HS-5 (cell line): ENCODE measurements around the gene DPP4.
"Not testable (repeated sequence)": the region's sequence is repeated elsewhere in the genome, so short reads cannot be mapped to it uniquely, and the experiment has no call there.

Source experiments
- DNase-seq: peaks from one replicate; pipeline ENCODE4 v3.0.0-alpha.2; 2012; ENCODE audit warnings: low read depth

The DPP4 gene

DNA sequence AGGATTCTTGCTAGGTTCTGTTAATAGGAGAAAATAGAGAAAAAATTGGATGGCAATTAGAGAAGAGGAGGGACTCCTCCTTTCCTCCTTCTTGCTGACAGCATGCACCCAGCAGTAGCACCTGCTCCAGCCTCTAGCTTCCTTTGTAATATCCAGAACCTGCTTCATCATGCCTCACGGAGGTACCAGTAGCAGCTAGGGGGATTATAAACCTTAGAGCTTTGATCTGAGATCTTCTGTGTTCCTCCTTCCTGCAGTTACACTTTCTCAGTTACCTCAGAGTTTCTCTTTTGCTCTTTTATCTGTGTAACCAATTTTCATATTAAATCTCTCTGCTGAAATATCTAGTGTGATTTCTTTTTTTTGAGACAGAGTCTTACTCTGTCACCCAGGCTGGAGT lies 16.6 kb downstream of the DPP4 start:
- DNase-seq = no peak

- DNase-seq = no peak
These were observed 17.1 kb downstream of the DPP4 start for GRCh38 chr2:162056796-162057399.

DNA sequence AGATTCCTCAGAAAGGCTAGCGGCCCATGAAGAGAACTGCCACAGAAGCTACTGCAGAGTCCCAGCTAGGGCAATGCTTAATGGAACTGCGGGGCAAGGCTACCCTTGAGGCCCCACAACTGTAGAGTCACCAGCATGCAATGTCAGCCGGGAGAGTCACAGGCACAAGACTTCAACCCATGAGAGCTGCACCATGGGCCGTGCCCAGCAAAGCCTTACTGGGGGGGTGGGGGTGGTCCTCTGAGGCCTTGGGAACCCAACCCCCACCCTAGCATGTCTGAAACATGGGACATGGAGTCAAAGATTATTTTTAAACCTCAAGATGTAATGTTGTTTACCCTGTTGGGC lies 20.2 kb downstream of the DPP4 start:
- no peak for DNase-seq

DNA sequence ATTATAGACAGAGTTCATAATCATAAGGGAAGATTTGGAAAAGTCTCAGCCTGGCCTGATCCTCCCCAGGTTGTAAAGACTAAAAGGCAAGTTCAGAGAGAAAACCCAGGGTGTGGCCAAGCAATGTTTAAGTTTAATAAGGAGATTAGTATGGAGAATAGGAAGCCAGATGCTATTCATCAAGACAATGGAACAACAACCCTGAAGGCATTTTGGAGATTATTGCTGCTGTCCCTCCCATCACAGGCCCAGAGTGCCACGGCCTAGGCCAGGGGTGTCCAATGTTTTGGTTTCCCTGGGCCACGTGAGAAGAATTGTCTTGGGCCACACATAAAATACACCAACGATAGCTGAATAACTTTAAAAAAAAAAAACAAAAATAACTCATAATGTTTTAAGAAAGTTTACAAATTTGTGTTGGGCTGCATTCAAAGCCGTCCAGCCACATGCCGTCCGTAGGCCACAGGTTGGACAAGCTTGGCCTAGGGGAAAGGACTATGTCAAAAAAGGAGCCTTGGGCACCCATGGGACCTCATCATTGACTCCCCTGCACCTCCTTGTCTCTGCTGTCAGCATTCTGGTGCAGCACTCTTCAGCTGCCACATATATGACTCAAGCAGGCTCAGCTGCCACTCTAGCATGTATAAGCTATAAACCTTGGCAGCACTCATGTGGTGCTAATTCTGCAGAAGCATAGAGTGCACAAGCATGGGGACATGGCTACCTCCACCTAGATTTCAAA lies 20.8 kb downstream of the DPP4 start:
- no peak for DNase-seq

DNA sequence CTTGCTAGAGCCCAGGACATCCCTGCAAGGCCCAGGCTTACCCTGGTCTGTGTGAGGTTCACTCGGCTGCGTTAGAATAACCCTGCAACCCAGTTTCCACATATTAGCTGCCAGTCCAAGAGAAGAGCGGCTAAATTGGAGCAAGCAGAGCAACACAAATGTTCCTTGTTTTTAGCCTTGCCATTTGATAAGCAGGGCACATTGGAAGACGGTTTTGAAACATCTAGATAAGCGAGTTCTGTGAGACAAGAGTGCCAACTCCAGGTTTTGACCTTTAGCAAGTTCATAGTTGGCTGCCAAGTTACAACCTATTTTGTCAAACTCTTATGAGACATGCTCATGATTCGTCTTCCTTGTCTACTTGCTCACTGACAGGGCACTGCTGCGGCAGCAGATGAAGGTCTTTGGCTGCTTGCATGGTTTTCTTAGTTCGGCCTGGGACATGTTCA lies 23.5 kb downstream of the DPP4 start:
- DNase-seq = no peak

DNA sequence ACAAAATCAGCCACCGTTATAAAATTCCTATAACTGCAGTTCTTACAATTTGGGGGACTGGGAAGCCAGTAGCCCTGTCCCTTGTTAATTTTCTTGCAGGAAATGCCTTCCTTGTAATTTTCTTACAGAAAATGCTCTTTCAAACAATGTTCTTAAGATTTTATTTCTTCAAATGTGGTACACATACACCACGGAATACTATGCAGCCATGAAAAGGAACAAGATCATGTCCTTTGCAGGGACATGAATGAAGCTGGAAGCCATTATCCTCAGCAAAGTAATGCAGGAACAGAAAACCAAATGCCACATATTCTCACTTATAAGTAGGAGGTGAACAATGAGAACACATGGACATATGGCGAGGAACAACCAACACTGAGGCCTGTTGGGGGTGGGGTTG lies 24.9 kb downstream of the DPP4 start:
- not testable (repeated sequence) for DNase-seq

DNA sequence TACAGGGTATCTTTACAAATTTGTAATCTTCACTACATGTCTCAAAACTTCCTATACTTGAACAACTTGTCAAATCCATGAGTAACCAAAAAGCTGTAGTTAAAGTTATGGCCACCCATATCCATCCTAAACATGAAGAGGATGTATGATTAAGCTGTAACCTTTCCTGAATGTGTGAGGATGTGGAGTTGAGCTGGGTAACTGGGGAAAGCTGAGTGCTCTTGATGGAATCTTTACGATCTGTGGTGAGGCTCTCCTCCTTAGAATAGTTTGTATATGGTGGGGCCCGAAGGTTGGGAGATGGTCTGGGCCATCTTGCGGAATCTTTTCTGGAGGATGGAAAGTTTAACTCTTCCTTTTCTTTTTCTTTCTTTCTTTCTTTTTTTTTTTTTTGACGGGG lies 29.4 kb downstream of the DPP4 start:
- DNase-seq = no peak

GRCh38 chr2:162043132-162043531 lies 30.9 kb downstream of the DPP4 start:
- no peak for DNase-seq

DNA sequence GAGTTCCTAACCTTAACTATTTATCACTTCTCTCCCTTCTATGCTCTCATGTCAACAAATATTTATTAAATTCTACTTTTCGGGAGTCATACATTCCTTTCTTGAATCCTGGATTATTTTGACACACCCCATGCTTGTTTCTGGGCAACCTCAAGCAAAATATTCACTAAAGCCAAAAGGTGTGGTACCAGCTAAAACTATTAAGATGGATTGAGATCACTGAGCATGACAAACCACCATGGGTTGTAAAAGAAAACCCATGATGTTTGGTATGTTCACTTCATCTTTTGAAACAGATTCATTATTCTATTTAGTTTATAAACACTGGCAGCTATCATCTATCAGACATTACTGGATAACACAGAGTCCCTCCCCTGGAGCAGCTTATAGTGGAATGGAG lies 32.5 kb downstream of the DPP4 start:
- no peak for DNase-seq

DNA sequence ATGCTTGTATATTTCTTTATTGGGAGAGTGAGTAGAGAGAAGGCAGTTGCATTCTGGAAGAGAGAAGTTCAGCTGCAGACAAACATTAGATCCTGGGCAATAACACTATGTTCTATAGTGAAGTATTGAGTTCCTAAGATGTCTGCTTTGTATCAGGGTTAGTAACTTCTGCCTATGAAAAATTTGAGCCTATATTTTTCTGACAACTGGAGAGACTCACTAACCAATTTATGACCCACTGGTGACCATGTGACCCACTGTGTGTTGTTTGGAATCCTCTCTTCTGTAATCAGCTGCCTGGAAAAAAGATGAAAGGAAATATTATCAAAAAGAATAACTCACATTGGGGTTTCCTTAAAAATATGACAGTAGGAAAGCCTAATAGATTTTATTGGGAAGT lies 35.3 kb downstream of the DPP4 start:
- DNase-seq = no peak

GRCh38 chr2:162037886-162038285 lies 36.1 kb downstream of the DPP4 start:
- DNase-seq = no peak

DNA sequence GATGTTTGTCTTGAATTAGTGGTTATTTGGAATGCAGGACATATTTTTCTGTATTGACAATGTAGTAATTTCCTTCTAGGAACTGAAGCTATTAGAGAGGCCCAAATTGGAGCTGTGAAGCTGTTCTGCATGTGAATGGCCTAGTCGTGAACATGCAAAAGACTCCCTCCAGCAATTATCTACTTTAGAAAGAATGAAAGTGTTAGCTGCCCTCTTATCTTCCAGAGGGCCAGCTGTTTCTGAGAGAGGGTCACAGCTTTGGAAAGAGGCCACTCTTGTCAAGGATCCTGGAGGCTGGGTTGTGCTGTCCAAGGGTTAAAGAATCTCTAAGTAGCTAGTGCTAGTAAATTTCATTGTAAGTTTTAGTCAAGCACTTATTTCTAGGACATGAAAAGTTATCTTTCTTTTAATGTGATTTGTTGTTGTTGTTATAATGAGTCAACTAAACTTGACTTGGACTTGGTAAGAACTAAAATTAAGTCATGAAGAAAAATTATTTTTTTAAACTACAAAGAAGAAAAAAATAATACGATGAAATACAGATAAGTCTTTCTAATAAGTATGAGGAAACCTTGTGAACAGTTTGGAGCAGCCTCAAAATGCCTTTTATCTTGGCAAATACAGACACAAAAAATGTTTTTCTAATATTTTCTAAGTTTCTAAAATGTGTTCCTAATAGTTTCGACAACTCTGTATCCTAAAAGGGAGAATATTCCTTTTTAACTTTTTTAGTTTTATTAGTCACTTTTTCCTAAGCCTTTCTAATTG lies 36.8 kb downstream of the DPP4 start:
- DNase-seq = no peak

- DNase-seq = no peak
These were observed 38.0 kb downstream of the DPP4 start for GRCh38 chr2:162035981-162036380.

- no peak for DNase-seq
These were observed 43.4 kb downstream of the DPP4 start for GRCh38 chr2:162030363-162031190.

- peak; percentile 80 for DNase-seq
These were observed 44.6 kb downstream of the DPP4 start for GRCh38 chr2:162029287-162029901.

DNA sequence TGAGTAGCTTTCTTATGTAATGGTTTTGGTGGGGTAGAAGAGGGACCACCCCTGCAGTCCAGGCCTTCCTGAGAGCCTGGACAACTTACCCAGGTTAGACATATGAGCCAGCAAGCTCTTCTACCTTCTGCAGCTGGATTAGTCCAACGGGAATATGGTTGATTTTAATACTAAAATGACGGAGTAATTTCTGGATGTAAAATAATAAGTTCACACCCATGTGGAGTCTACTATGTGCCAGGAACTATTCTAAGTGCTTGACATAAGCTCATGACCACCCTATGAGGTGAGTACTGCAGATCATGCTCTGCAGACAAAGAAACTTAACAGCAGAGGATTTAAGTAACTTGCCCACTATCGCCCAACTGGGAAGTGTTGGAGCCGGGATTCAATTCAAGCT lies 45.5 kb downstream of the DPP4 start:
- no peak for DNase-seq

- peak; percentile 57 for DNase-seq
These were observed 48.7 kb downstream of the DPP4 start for GRCh38 chr2:162025121-162025911.

DNA sequence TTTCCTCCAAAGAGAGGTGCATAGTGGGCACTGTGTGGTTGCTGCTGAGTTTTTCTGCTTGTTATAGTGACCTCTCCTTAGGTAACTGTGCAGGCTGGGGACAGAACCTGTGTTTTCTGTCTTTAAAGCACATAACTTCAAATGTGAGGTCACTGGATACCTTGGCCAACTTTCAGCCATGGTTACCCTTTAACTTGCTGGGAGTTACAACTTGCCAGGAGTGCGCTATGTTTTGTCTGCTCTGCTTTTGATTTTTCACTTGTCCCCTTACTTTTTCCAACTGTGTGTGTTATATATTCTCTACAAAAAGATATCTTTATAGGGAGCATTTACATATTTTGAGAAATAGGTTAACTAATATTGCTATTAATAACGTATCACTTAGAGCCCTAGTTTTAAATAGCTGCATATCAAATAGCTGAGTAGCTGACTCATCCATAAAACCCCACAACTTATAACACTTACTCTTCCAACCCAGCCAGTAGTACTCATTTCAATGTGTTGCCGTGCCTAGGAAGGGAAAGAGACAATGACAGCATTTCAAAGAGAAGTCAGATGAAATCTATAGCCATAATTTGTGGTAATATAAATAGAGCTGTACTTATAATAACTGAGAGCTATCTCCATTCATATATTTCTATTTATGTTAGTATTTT lies 51.6 kb downstream of the DPP4 start:
- DNase-seq = no peak

DNA sequence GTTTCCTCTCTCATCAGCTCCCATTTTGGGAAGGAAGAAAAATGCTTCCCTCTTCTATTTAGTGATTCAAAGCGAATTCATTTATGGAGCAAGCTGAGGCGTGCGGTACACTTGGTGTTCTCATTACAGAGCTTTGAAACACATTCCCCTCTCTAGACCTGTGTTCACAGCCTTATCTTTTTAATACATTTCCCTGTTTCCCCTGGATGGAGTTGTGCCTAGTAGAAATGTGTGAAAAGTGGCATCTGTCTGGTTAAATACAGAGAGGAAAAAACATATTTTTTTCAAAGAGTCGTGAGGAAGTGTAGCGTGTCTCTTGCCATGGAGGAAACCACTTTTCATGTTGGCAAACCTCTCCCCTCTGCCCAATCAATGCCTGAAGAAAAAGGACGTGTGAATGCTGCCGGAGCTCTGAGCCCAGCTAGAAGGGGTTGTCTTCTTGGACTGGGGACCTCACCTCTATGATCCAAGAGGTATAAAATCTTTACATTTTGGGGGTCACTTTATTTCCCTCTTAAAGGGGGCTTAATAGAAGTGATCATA lies 52.4 kb downstream of the DPP4 start:
- no peak for DNase-seq

- DNase-seq = no peak
These were observed 55.5 kb downstream of the DPP4 start for GRCh38 chr2:162018530-162018929.
